CD4-positive, alpha-beta T cell treated with Interleukin-4 for 1 hour (primary cell): ENCODE measurements around the gene ANKRD28.
A peak's percentile ranks its signal among the peaks of the same experiment; 100 is the strongest.

Source experiments
- DNase-seq, 2 donors: peaks; one replicate each; pipeline ENCODE4 v3.0.0-alpha.2; 2020 to 2022

ANKRD28 gene

GRCh38 chr3:15716178-15716577 is 81.6 kb downstream of the ANKRD28 start:
- DNase-seq = no peak

- no peak for DNase-seq
Observed at GRCh38 chr3:15714448-15714847, 83.3 kb downstream of the ANKRD28 start.

DNA sequence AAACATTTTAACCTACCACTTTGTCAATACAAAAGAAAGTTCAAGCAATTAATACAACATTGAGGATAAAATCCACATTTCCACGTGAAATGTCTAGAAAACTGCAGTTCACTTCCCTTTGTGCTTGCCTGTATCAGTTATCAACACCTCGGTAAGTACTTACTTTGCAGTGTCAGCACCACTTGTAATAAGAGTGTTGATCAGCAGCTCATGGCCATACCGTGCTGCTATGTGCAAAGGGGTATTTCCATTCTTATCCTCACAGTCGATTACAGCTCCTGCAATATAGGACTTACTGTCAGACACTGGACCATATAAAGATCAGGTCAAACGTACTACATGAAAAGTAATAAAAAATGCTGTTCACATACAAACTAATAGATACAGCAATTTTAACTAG is 84.4 kb downstream of the ANKRD28 start:
- DNase-seq = no peak

DNA sequence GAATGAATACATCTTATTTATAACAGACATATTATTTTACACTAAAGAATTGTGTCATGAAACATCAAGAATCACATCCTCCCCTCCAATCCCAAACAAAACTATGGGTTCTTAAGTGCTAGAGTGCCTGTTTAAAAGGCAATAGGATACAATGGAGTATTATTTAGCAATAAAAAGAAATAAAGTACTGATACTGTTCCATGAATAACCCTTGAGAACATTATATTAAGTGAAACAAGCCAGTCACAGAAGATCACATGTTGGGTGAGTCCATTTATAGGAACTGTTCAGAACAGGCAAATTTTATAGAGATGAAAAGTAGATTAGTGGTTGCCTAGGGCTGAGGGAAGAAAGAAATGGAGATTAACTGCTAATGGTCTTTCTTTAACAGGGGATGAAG is 86.5 kb downstream of the ANKRD28 start:
- DNase-seq = no peak

DNA sequence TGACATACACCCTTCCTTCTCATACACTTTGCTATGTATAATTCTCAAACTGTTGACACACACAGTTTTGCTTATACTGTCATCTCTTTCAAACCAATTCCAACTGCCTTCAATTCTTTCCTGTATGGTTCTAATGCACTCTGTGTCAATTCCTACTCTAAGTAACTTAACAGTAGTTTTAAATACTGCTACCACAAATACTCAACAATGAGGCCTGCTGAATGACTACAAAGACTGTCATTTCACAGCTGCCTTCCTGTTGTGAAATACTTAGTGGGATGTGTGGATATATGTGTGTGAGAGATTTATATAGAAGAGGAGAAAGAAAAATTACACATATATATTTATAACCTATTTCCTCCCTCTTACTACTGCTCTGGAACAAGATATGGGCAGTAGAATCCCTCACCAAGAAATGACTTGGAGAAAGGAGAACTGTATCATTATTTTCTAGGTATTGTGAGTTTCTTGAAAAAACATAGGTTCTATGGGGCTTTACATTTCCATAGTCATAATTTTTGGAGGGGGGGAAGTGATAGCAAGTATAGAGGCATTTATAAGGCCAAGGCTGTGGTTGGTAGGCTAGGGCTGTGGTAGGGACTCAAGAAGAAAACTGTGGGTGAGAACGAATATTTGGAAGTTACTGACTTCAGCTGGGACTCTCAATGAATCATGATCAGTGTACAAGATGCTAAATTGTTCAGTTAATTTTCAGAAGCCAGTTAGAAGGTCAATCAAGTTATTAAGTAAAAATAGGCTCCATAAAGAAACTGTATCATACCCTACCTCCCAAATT is 88.7 kb downstream of the ANKRD28 start:
- no peak for DNase-seq

DNA sequence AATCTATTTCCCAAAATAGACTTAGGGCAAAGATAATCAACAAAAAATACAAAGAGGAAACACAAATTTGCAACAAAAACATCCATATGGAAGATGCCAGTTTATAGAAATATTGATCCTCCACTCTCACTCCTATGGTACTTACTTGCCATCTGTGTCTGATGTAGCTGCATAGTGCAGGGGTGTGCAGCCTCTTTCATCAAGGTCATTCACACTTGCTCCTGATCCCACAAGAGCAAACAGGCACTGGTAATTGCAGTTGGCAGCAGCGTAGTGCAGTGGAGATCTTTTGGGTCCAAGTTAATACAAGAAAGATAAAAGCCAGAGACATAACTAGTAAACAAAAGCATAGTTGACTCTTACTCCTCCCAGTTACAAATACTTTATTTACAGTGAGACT is 90.0 kb downstream of the ANKRD28 start:
- no peak for DNase-seq

GRCh38 chr3:15703346-15703745 is 94.4 kb downstream of the ANKRD28 start:
- no peak for DNase-seq

GRCh38 chr3:15694628-15695027 is 103.2 kb downstream of the ANKRD28 start:
- no peak for DNase-seq

GRCh38 chr3:15693355-15693754 is 104.4 kb downstream of the ANKRD28 start:
- DNase-seq = no peak

DNA sequence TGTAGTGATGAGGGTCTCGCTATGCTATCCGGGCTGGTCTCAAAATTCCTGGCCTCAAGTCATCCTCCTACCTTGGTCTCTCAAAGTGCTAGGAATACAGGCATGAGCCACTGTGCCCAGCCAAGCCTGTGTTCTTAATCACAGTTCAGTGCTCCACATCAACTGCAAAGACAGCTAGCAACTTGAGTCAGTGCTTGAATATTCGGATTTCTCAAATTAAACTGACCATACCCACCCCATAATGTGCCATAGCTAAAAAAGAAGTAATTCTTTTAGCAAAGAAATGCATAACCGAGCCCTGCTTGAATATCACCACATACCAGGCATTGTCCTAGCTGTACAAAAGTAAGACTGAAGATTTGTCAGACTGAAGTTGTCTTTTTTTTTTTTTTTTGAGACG is 107.0 kb downstream of the ANKRD28 start:
- DNase-seq = no peak

DNA sequence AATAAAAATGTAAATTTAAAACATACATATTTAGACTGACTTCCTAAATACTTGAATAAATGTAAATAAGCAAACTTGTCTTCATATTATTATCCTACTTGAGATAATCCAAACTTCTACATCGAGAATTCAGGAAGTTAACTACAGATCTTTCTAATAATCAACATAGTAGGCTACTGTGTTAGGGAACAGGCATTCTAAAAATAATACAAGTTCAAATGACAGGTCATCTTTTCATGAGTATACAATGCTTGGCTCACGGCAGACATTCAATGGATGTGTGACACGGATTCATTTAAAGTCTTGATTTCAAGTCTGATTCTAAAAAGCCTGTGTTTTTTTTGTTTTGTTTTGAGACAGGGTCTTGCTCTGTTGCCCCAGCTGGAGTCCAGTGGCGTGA is 107.5 kb downstream of the ANKRD28 start:
- DNase-seq = no peak

GRCh38 chr3:15685927-15686326 is 111.9 kb downstream of the ANKRD28 start:
- DNase-seq = peak; percentile 13 to 31

- DNase-seq = no peak
Observed at GRCh38 chr3:15683253-15683652, 114.5 kb downstream of the ANKRD28 start.

- DNase-seq = no peak
Observed at GRCh38 chr3:15682561-15683185, 115.1 kb downstream of the ANKRD28 start.

DNA sequence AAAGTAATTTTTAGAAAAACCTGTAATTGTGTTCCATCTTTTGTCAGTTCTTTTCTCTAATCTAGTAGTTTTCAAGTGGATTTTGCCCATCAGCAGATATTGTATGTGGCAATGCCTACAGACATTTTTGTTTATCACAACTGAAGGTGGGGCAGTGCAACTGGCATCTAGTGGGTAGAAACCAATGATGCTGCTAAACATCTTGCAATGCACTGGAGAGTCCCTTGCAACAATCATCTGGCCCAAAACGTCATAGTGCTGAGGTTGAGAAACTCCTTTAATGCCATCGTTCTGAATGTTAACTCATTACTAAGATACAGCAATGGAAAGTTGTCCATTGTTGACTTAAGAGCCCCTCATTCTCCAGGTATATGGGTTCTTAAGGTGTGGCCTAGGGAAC is 116.1 kb downstream of the ANKRD28 start:
- peak in 1 of 2 donors; percentile 40 for DNase-seq

- DNase-seq = no peak
Observed at GRCh38 chr3:15679306-15679705, 118.5 kb downstream of the ANKRD28 start.

GRCh38 chr3:15676259-15676658 is 121.5 kb downstream of the ANKRD28 start:
- no peak for DNase-seq

- DNase-seq = no peak
Observed at GRCh38 chr3:15673536-15673935, 124.2 kb downstream of the ANKRD28 start.

DNA sequence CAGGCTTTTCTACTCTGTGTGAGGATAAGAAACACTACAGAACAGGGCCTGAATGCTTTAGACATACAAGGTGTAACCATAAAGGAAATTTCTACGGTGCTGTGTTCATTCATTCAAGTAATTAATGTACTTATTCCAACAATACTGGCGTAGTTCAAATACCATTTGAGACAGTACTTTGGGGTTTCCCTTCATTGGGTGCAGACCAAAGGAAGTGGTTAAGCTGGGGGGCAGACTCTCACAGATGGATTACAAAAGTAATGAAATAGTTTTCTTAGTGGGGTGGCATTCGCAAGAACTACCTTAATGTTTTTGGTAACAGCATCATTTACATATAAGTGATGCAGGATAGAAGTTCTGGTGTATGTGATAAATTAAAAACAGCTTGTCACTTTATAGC is 130.3 kb downstream of the ANKRD28 start:
- DNase-seq = peak; percentile 29 to 75

DNA sequence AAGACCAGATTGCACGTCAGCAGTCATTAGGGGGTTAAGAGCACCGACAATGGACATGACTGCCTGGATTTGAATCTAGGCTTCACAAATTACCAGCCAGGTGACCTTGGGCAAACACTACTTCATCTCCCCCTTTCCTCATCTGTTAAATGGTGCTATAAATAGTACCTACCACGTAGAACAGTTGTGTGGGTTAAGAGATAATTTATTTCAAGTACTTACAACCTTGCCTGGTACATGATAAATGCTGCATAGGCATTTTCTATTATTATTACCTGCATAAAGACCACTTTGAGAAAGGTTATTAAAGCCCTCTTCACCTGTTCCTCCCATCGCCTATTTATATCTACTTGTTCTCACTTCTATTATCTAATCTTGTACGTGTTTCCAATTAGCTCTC is 131.5 kb downstream of the ANKRD28 start:
- DNase-seq = no peak

GRCh38 chr3:15665510-15666150 is 132.1 kb downstream of the ANKRD28 start:
- no peak for DNase-seq

DNA sequence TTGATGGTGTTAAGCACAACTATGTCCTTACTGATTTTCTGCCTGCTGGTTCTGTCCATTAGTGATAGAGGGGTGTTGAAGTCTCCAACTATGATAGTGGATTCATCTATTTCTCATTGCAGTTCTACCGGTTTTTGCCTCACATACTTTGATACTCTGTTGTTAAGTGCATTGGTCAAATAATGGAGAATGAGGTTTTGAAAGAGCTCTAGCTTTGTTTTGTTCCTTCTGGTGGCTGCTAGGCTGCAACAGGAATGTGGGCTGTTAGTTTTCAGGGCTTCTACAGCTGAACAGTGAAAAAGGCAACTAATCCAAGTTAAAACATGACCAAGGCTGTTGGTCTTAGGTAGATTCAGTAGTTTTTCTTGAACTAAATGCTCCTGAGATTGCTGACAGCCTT is 133.6 kb downstream of the ANKRD28 start:
- DNase-seq = no peak

DNA sequence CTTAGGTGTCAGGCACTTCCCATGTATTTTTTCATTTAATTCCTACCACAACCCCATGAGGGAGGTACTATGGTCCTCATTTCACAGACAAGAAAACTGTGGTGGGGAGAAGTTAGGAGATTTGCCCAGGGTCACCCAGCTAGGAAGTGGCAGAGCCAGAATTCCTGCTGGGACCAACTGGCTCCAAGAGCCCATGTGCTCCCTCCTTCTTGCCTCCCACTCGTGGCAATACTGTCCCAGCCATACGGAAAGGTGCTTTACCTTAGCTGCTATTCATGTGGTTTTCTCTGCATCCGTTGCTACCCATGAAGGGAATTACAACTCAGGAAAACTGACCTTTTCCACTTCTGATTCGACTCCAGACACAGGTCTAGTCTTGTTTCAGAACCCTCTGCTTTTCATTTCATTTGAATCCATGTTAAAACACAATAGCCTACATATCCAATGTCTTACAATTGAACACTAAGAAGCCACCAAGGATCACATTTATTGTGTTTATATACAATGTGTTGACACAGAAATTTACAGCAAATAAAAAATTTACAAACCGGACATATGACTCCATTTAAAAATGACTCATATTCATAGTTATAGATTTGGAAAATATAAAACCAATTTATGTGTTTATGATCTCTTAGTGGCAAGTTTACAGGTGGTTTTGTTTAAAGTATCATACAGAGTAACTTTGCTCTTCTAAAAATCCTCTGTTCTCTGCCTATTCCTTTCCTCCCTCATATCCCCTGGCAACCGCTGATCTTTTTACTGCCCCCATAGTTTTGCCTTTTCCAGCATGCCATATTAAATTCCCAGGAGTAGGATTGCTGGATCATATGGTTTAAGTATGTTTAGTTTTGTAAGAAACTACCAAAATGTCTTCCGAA is 137.5 kb downstream of the ANKRD28 start:
- no peak for DNase-seq
